ENCODE data around the gene OSBPL7. TPM values are rescaled to one million over a fixed set of nuclear protein-coding genes. Genes with fewer than 3 reads are reported as not detected.

OSBPL7 gene
- total RNA-seq, 1 donor from 2014 or later = 28.0 TPM

GRCh38 chr17:47815106-47815918 lies 6.3 kb downstream of the OSBPL7 start:
- no peak for DNase-seq (ENCODE audit: low spot score)
- Mint-ChIP-seq H3K27ac (ENCODE audit: unreplicated experiment) (no peak overlapping the region), H3K9me3 (ENCODE audit: unreplicated experiment) (no peaks in the 10 kb centered on the region), H3K4me3 (ENCODE audit: unreplicated experiment) (no peak overlapping the region), H3K27me3 (ENCODE audit: unreplicated experiment) (peaks cover 14% of the 10 kb centered on the region), H3K4me1 (ENCODE audit: unreplicated experiment) (peaks cover 2% of the 10 kb centered on the region), H3K36me3 (ENCODE audit: low read depth, unreplicated experiment) (peaks cover 43% of the 10 kb centered on the region)
- TF ChIP-seq, protein P1, sequence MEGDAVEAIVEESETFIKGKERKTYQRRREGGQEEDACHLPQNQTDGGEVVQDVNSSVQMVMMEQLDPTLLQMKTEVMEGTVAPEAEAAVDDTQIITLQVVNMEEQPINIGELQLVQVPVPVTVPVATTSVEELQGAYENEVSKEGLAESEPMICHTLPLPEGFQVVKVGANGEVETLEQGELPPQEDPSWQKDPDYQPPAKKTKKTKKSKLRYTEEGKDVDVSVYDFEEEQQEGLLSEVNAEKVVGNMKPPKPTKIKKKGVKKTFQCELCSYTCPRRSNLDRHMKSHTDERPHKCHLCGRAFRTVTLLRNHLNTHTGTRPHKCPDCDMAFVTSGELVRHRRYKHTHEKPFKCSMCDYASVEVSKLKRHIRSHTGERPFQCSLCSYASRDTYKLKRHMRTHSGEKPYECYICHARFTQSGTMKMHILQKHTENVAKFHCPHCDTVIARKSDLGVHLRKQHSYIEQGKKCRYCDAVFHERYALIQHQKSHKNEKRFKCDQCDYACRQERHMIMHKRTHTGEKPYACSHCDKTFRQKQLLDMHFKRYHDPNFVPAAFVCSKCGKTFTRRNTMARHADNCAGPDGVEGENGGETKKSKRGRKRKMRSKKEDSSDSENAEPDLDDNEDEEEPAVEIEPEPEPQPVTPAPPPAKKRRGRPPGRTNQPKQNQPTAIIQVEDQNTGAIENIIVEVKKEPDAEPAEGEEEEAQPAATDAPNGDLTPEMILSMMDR (IDR thresholded peaks at IDR 0.05; ENCODE audit: unreplicated experiment) = no peak

DNA sequence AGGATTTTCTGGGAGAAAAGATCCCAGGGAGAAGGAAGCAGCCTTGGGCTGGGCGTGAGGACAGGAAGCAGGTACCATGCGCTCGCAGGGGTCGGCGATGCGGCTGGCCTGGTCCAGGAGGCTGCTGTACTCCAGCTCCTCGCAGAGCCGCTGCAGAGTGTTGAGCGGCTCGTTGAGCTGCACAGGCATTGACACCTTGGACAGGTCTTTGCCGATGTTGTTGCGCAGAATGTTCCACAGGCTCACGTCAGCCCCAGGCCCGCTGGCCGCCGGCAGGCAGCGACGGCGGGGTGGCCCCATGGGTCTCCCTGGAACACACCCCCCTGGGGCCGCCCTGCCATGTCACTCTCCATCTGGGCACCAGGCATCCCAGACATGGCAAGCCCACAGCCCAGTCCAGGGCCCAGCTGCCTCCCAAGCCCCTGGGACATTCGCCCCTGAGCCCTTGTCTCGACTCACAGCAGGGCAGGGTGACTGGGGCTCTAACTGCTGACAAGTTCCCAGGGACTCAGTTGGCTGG lies 8.0 kb downstream of the OSBPL7 start:
- no peak for DNase-seq (ENCODE audit: low spot score)
- TF ChIP-seq, protein P1 (IDR thresholded peaks at IDR 0.05; ENCODE audit: unreplicated experiment) = no peak
- no peaks in the 10 kb centered on the region for H3K9me3 Mint-ChIP-seq (ENCODE audit: unreplicated experiment)
- H3K4me1 Mint-ChIP-seq (ENCODE audit: unreplicated experiment) = peaks cover 2% of the 10 kb centered on the region
- peaks cover 57% of the 10 kb centered on the region for H3K36me3 Mint-ChIP-seq (ENCODE audit: low read depth, unreplicated experiment)
- H3K4me3 Mint-ChIP-seq (ENCODE audit: unreplicated experiment) = no peak overlapping the region
- no peak overlapping the region for H3K27ac Mint-ChIP-seq (ENCODE audit: unreplicated experiment)
- peaks cover 14% of the 10 kb centered on the region for H3K27me3 Mint-ChIP-seq (ENCODE audit: unreplicated experiment)

DNA sequence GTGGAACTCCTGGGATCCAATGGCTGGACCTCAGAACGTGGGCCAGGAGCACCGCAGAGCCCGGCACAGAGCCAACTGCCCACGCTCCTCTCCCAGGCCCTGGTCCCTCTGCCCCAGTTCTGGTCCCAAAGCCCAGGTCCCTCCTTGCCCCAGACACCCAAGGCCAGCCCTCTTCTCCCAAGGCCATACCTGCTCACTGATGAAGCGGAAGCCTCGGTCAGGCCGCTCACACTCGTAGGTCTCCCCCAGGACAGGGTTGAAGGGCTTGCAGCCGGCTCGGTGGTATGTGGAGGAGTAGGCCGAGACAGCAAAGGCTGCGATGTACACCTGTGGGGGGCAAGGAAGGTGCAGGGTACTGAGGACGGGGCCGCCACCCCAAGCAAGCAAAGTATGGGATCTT lies 8.5 kb downstream of the OSBPL7 start:
- Mint-ChIP-seq H3K36me3 (ENCODE audit: low read depth, unreplicated experiment) (peaks cover 61% of the 10 kb centered on the region), H3K27ac (ENCODE audit: unreplicated experiment) (no peak overlapping the region), H3K9me3 (ENCODE audit: unreplicated experiment) (no peaks in the 10 kb centered on the region), H3K27me3 (ENCODE audit: unreplicated experiment) (peaks cover 14% of the 10 kb centered on the region), H3K4me1 (ENCODE audit: unreplicated experiment) (peaks cover 2% of the 10 kb centered on the region), H3K4me3 (ENCODE audit: unreplicated experiment) (no peak overlapping the region)
- no peak for DNase-seq (ENCODE audit: low spot score)
- TF ChIP-seq, protein P1 (IDR thresholded peaks at IDR 0.05; ENCODE audit: unreplicated experiment) = no peak

DNA sequence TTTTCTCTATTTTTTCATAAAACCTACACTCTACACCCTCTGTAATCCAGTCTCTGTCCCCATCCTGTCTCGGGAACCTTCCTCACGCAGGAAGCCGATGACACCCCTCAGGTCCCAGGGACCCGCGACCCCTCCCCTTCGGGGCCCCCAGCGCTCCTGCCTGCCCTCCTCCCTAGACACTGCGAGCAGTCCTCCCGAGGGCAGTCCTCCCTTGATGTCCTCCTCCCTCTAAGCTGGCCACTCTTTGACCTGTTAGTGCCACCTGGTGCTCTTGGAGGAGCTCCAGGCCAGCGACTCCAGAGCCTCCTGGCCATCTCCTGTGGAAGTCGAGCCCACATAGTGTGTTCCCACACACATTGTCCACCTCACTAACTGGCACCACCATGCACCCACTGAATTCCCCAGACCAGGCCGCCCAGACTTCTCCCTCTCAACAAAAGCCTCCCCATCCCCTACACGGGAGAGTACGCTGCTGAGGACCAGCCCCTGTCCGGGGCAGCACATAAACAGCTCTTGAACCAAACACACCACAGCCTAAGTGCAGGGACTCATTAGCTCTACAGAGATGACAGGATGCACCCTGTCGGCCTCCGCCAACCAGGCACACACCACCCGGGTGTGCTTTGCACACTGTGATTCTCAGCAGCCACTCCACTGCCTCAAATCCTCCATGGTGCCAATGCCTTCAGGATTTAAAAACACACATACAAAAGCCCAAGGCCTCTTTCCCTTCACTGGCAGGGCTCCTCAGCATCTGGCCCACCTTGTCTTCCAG lies 9.3 kb downstream of the OSBPL7 start:
- TF ChIP-seq, protein P1 (IDR thresholded peaks at IDR 0.05; ENCODE audit: unreplicated experiment) = no peak
- Mint-ChIP-seq H3K36me3 (ENCODE audit: low read depth, unreplicated experiment) (peaks cover 60% of the 10 kb centered on the region), H3K4me1 (ENCODE audit: unreplicated experiment) (peaks cover 2% of the 10 kb centered on the region), H3K4me3 (ENCODE audit: unreplicated experiment) (peak overlapping the region; percentile 56), H3K27ac (ENCODE audit: unreplicated experiment) (no peak overlapping the region), H3K27me3 (ENCODE audit: unreplicated experiment) (peaks cover 17% of the 10 kb centered on the region), H3K9me3 (ENCODE audit: unreplicated experiment) (no peaks in the 10 kb centered on the region)
- no peak for DNase-seq (ENCODE audit: low spot score)

All from endothelial cell (in vitro differentiated cells).